ENCODE results near the gene ATP2B1.

Gene ATP2B1

DNA sequence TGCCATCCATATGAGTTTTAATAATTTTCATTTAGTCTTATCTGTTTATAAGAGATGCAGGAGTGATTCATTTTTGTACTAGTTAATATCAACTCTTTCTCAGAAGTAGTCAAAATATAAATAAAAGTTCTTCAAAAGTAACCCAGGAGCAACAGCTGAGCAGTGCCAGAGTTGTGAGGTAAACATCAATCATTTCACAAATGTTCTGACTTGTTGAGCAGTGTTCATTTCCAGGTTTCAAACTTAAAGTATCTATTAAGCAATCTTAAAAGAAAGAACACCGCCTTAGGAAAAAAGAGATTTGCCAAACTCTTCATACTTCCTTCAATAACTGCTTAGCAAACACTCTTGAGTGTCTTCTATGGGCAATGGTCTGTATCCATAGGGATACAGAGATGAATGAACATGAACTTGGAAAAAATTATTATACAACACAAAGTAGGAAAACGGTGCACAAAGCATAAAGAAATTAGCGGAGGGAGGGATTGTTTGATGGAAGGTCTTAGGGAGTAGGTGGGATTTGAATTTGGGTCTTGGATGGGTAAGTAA, 140.9 kb downstream of the ATP2B1 start:
- no peak for DNase-seq (ENCODE audit: extremely low read depth, insufficient read length)
- H3K4me3 ChIP-seq (replicated peaks; ENCODE audit: low read depth, low read length) = no peak overlapping the region
- no peaks in the 10 kb centered on the region for H3K36me3 ChIP-seq (ENCODE audit: control insufficient read depth, insufficient read depth, low read length)
- TF ChIP-seq, protein P1, sequence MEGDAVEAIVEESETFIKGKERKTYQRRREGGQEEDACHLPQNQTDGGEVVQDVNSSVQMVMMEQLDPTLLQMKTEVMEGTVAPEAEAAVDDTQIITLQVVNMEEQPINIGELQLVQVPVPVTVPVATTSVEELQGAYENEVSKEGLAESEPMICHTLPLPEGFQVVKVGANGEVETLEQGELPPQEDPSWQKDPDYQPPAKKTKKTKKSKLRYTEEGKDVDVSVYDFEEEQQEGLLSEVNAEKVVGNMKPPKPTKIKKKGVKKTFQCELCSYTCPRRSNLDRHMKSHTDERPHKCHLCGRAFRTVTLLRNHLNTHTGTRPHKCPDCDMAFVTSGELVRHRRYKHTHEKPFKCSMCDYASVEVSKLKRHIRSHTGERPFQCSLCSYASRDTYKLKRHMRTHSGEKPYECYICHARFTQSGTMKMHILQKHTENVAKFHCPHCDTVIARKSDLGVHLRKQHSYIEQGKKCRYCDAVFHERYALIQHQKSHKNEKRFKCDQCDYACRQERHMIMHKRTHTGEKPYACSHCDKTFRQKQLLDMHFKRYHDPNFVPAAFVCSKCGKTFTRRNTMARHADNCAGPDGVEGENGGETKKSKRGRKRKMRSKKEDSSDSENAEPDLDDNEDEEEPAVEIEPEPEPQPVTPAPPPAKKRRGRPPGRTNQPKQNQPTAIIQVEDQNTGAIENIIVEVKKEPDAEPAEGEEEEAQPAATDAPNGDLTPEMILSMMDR (IDR thresholded peaks at IDR 0.05; ENCODE audit: insufficient read depth, low read length, poor library complexity, severe bottlenecking) = no peak
- no peaks in the 10 kb centered on the region for H3K27me3 ChIP-seq (replicated peaks; ENCODE audit: control insufficient read depth, insufficient read depth, low read length)

DNA sequence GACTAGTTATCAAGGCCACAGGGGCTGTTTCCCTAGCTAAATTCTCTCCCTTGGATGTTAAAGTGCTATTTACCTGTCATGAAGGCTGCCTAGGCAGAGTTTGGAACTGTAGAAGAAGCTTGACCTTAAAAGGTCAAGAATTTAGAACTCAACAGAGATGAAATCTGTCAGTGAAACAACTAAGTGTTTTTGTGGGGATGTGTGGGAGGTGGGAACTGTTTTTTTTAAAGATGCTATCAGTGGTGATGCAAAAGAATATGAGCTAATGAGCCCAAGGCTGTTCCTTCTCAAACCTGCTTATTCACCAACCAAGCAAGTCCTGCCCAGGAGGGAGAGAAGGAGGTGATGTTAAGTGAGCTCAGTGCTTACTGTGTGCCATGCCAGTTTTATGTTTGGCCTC, 142.0 kb downstream of the ATP2B1 start:
- H3K4me3 ChIP-seq (replicated peaks; ENCODE audit: low read depth, low read length) = no peak overlapping the region
- TF ChIP-seq, protein P1 (IDR thresholded peaks at IDR 0.05; ENCODE audit: insufficient read depth, low read length, poor library complexity, severe bottlenecking) = no peak
- H3K27me3 ChIP-seq (replicated peaks; ENCODE audit: control insufficient read depth, insufficient read depth, low read length) = no peaks in the 10 kb centered on the region
- H3K36me3 ChIP-seq (ENCODE audit: control insufficient read depth, insufficient read depth, low read length) = no peaks in the 10 kb centered on the region
- no peak for DNase-seq (ENCODE audit: extremely low read depth, insufficient read length)

DNA sequence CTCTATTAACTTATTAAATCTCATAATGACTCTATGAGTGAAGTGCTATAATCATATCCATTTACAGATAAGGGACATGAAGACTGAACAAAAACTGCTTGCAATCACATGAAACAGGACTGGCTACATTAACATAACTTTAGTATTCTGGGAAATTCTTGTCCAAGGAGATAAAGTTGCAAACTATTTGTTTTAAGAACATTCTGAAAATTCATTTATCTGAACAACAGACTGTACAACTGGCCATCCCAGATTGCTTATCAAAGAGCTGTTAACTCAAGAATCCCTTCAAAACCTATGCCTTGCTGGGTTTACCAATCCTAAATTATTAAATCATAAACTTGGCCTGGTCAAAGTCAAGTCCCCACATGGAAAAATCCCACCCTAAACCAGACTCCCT, 143.6 kb downstream of the ATP2B1 start:
- DNase-seq (ENCODE audit: extremely low read depth, insufficient read length) = no peak
- TF ChIP-seq, protein P1 (IDR thresholded peaks at IDR 0.05; ENCODE audit: insufficient read depth, low read length, poor library complexity, severe bottlenecking) = no peak

DNA sequence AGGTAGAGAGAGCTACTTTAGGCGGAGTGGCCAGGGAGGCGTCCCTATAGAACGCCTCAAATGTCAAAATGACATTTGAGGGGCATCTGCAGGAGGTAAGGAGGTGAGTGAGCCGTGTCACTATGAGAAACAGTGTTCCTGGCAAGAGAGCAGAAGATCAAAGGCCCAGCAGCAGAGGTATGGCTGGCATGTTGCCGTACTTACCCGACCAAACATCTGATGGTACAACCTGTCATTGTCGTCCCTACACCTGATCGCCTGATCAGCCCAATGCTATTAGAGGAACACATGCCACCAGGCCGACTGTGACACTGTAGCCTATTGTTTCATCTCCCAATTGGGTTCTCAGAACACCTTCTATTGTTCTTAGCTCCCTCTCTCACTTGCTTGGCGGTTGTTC, 148.9 kb downstream of the ATP2B1 start:
- H3K36me3 ChIP-seq (ENCODE audit: control insufficient read depth, insufficient read depth, low read length) = no peaks in the 10 kb centered on the region
- no peak overlapping the region for H3K4me3 ChIP-seq (replicated peaks; ENCODE audit: low read depth, low read length)
- no peak for DNase-seq (ENCODE audit: extremely low read depth, insufficient read length)
- TF ChIP-seq, protein P1 (IDR thresholded peaks at IDR 0.05; ENCODE audit: insufficient read depth, low read length, poor library complexity, severe bottlenecking) = no peak
- H3K27me3 ChIP-seq (replicated peaks; ENCODE audit: control insufficient read depth, insufficient read depth, low read length) = no peaks in the 10 kb centered on the region

More for the DNA sequence above, 143.6 kb downstream of the ATP2B1 start:
- Histone ChIP-seq H3K4me3 (replicated peaks; ENCODE audit: low read depth, low read length) (no peak overlapping the region), H3K36me3 (ENCODE audit: control insufficient read depth, insufficient read depth, low read length) (no peaks in the 10 kb centered on the region), H3K27me3 (replicated peaks; ENCODE audit: control insufficient read depth, insufficient read depth, low read length) (no peaks in the 10 kb centered on the region)

DNA sequence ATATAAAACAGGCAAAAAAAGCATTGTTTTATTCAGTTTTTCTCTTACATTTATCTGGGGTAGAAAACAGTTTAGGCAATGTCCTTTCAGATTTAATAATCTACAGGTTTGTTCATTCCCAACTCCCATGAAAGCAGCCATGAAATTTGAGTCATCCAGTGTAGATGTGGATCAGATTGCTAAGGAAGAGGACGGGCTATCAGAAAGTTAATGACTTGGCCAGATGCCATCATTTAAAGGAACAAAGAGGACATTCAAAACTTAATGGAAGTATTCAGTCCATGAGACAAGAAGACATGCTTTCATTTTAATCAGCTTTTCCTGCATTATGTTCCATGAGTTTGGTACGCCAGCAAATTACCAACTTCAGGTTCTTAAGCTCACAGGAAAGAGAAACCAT, 151.7 kb downstream of the ATP2B1 start:
- DNase-seq (ENCODE audit: extremely low read depth, insufficient read length) = no peak
- TF ChIP-seq, protein P1 (IDR thresholded peaks at IDR 0.05; ENCODE audit: insufficient read depth, low read length, poor library complexity, severe bottlenecking) = no peak
- Histone ChIP-seq H3K4me3 (replicated peaks; ENCODE audit: low read depth, low read length) (no peak overlapping the region), H3K36me3 (ENCODE audit: control insufficient read depth, insufficient read depth, low read length) (no peaks in the 10 kb centered on the region), H3K27me3 (replicated peaks; ENCODE audit: control insufficient read depth, insufficient read depth, low read length) (no peaks in the 10 kb centered on the region)

DNA sequence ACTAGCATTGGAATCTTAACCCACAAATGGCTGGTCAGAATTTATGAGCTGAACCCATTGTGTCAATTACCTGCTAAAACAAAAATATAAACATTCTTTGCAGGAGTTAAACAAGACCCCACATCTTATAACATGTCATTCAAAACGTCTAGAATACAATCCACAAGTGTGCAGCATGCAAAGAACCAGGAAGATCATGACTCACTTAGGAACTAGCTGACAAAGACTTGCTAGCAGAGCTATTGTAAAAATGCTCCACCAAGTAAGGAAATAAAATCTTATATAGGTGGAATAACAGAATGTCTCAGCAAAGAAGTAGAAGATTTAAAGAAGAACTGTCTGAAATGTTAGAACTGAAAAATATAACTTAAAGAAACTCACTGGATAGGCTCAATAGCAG, 156.3 kb downstream of the ATP2B1 start:
- Histone ChIP-seq H3K36me3 (ENCODE audit: control insufficient read depth, insufficient read depth, low read length) (no peaks in the 10 kb centered on the region), H3K27me3 (replicated peaks; ENCODE audit: control insufficient read depth, insufficient read depth, low read length) (no peaks in the 10 kb centered on the region), H3K4me3 (replicated peaks; ENCODE audit: low read depth, low read length) (no peak overlapping the region)
- TF ChIP-seq, protein P1 (IDR thresholded peaks at IDR 0.05; ENCODE audit: insufficient read depth, low read length, poor library complexity, severe bottlenecking) = no peak
- DNase-seq (ENCODE audit: extremely low read depth, insufficient read length) = no peak
